GM23248 (cell line): ENCODE measurements around the gene PPFIA2. TPM values are rescaled to one million over a fixed set of nuclear protein-coding genes. Genes with fewer than 3 reads are reported as not detected.

Experiments used
- DNase-seq: peaks from one replicate; pipeline ENCODE4 v3.0.0-alpha.2; 2015
- H2AFZ ChIP-seq: fragments of 200-600 bp; sonication (generic); 2 replicates; pipeline ENCODE4 v1.6.1; 2016; ENCODE audit warnings: antibody characterized with exemption
- H3F3A ChIP-seq: fragments of 200-600 bp; sonication (generic); 2 replicates; pipeline ENCODE4 v1.6.1; 2016; ENCODE audit warnings: mild to moderate bottlenecking, antibody characterized with exemption, mixed run types; ENCODE audit not compliant: insufficient read depth
- H3K27ac ChIP-seq: fragments of 200-600 bp; sonication (generic); 2 replicates; pipeline ENCODE4 v1.5.1; 2016; ENCODE audit warnings: mild to moderate bottlenecking
- H3K27me3 ChIP-seq: fragments of 200-600 bp; sonication (generic); replicated peaks from 2 replicates; pipeline ENCODE4 v1.6.1; 2016; ENCODE audit warnings: mild to moderate bottlenecking; ENCODE audit not compliant: insufficient read depth
- H3K36me3 ChIP-seq: fragments of 200-600 bp; sonication (generic); 2 replicates; pipeline ENCODE4 v1.6.1; 2016; ENCODE audit warnings: low read depth, mild to moderate bottlenecking
- H3K4me1 ChIP-seq: fragments of 200-600 bp; sonication (generic); 2 replicates; pipeline ENCODE4 v1.6.1; 2016; ENCODE audit warnings: mild to moderate bottlenecking; ENCODE audit not compliant: insufficient read depth
- H3K4me2 ChIP-seq: fragments of 200-600 bp; sonication (generic); one replicate; pipeline ENCODE4 v1.6.1; 2016; ENCODE audit warnings: mild to moderate bottlenecking; ENCODE audit not compliant: unreplicated experiment
- H3K4me3 ChIP-seq: fragments of 200-600 bp; sonication (generic); 2 replicates; pipeline ENCODE4 v1.5.1; 2016; ENCODE audit warnings: mild to moderate bottlenecking
- H3K79me2 ChIP-seq: fragments of 200-600 bp; sonication (generic); 2 replicates; pipeline ENCODE4 v1.6.1; 2016; ENCODE audit warnings: mild to moderate bottlenecking; ENCODE audit not compliant: insufficient read depth
- H3K9ac ChIP-seq: fragments of 200-600 bp; sonication (generic); 2 replicates; pipeline ENCODE4 v1.6.1; 2016; ENCODE audit warnings: mild to moderate bottlenecking
- H3K9me2 ChIP-seq: fragments of 200-600 bp; sonication (generic); 2 replicates; pipeline ENCODE4 v1.6.1; 2016; ENCODE audit warnings: mixed run types, mild to moderate bottlenecking, moderate library complexity; ENCODE audit not compliant: insufficient read depth
- H3K9me3 ChIP-seq: fragments of 200-600 bp; sonication (generic); one replicate; pipeline ENCODE4 v1.6.1; 2017; ENCODE audit warnings: low read depth
- H4K20me1 ChIP-seq: fragments of 200-600 bp; sonication (generic); 2 replicates; pipeline ENCODE4 v1.6.0; 2016; ENCODE audit not compliant: insufficient read depth
- EZH2 ChIP-seq: fragments of 200-600 bp; sonication (generic); IDR thresholded peaks from 2 replicates; pipeline ENCODE4 v1.6.1; 2018; ENCODE audit warnings: antibody characterized with exemption, mild to moderate bottlenecking; ENCODE audit not compliant: insufficient read depth, poor library complexity, severe bottlenecking
- EZH2phosphoT487 ChIP-seq: fragments of 200-600 bp; sonication (generic); IDR thresholded peaks from 2 replicates; pipeline ENCODE4 v1.6.1; 2018; ENCODE audit warnings: antibody characterized with exemption, moderate library complexity, mild to moderate bottlenecking, low read depth; ENCODE audit not compliant: insufficient read depth
- WGBS, 2 experiments: methylation state at CpG; one replicate each; pipeline ENCODE4 v1.1.6; 2015 to 2017; ENCODE audit warnings: low lambda C conversion rate in 2 of 2, low coverage in 1 of 2; ENCODE audit errors: missing lambda C conversion rate in 2 of 2; 5-methylcytosine and 5-hydroxymethylcytosine counted together
- in situ Hi-C: fragments of 300-500 bp; cut with MboI; formaldehyde crosslinking; loops from 2 replicates; pipeline ENCODE4 v1.15.0; 2020
- polyA plus RNA-seq: library from polyadenylated mRNA; unstranded; fragments of >200 nt; fragmentation: Nextera tagmentation; extraction: Ambion mirVana; gene quantifications from 2 replicates; pipeline ENCODE4 v1.2.1, GENCODE V29; 2016
- total RNA-seq: library from RNA; depleted of rRNA; stranded (reverse); fragments of >200 nt; shearing (Covaris generic); gene quantifications from 2 replicates; pipeline ENCODE4 v1.2.3, GENCODE V29; 2014

PPFIA2 gene
- total and polyA plus RNA-seq, 2 experiments from 2014 or later: not detected

DNA sequence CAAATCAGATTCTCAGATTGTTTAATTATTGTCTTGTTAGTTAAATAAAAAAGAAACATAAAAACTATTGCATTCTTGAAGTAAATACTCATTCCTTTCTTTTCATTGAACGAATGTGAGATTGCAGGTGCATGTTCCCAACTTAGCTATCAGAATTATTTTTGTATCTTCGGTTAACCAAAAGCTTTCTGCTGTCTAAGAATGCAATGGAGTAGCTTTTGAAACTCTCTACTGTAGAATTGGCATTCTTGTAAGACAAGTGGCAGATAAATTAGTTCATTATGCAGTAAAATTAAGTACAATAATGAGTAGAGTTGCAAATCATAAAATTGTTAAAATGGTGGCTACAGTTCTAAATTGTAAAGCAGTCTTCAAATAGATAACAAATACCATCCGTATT, 383.2 kb downstream of the PPFIA2 start:
- no peaks in the 10 kb centered on the region for H3K9me3 ChIP-seq
- no peak overlapping the region for H3K27ac ChIP-seq
- WGBS, 2 experiments: 66 to 73% methylated on average over 3 of the region's 3 CpGs

DNA sequence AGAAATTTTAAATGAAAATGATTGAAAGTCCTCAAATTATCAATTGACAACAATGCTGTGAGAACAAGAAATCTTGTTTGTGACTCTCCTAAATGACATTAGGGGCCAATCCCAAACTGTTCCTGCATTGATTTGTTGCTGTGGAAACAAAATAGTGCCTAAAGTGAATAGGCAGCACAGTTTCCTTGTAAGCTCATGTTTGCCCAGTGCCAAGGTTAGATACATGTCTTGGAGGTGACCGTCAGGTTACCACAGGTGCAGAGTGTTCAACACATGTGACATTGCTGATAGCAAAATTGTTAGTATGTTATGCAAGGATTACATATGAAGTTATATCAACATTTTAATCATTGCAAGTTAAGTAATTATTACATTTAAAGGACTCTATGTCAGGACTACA, 388.7 kb downstream of the PPFIA2 start:
- no peaks in the 10 kb centered on the region for H3K4me1 ChIP-seq
- H3K9me2 ChIP-seq: no peaks in the 10 kb centered on the region
- DNase-seq: no peak
- WGBS, 2 experiments: 89 to 100% methylated on average over 1 of the region's 1 CpG
- H3K9ac ChIP-seq: no peak overlapping the region
- H3K27me3 ChIP-seq: no peaks in the 10 kb centered on the region
- H3K4me2 ChIP-seq: no peak overlapping the region
- no peak overlapping the region for H3K4me3 ChIP-seq
- no peaks in the 10 kb centered on the region for H4K20me1 ChIP-seq
- TF ChIP-seq EZH2phosphoT487: no peak
- no peaks in the 10 kb centered on the region for H3K79me2 ChIP-seq
- H3F3A ChIP-seq: no peaks in the 10 kb centered on the region
- no peak overlapping the region for H2AFZ ChIP-seq
- in situ Hi-C loops: no loop called here
- H3K36me3 ChIP-seq: no peaks in the 10 kb centered on the region
- H3K9me3 ChIP-seq: no peaks in the 10 kb centered on the region
- no peak overlapping the region for H3K27ac ChIP-seq

More for the DNA sequence above, 383.2 kb downstream of the PPFIA2 start:
- H3K4me3 ChIP-seq: no peak overlapping the region
- no peak overlapping the region for H3K9ac ChIP-seq
- H3K79me2 ChIP-seq: no peaks in the 10 kb centered on the region
- DNase-seq: no peak
- no peaks in the 10 kb centered on the region for H3K36me3 ChIP-seq
- no peaks in the 10 kb centered on the region for H3F3A ChIP-seq
- H2AFZ ChIP-seq: no peak overlapping the region
- in situ Hi-C loops: no loop called here
- TF ChIP-seq EZH2phosphoT487 (no peak), EZH2 (no peak)
- H3K4me2 ChIP-seq: no peak overlapping the region
- no peaks in the 10 kb centered on the region for H3K9me2 ChIP-seq
- H3K4me1 ChIP-seq: no peaks in the 10 kb centered on the region
- no peaks in the 10 kb centered on the region for H4K20me1 ChIP-seq
- no peaks in the 10 kb centered on the region for H3K27me3 ChIP-seq

DNA sequence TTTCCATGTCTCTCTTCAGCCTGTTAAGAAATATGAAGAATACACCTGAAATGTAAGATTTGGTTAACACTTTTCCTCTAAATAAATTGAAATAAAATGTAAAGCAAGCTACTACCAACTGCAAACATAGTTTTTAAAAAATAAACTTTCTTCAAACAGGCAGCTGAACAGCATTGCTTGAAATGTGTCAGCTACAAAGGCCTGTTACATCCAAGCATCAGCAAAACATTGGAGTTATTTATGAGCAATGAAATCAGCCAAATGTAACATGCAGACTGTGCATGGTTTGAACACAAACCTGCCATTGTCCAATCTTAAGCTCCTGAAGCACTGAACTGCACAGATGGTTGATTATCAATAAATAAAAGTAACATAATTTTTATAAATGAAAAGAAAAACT, 390.0 kb downstream of the PPFIA2 start:
- Histone ChIP-seq H2AFZ (no peak overlapping the region), H3K9me2 (no peaks in the 10 kb centered on the region), H3K9ac (no peak overlapping the region), H3K27ac (no peak overlapping the region), H3K27me3 (no peaks in the 10 kb centered on the region), H3K79me2 (no peaks in the 10 kb centered on the region), H3K4me3 (no peak overlapping the region), H3F3A (no peaks in the 10 kb centered on the region), H3K4me1 (no peaks in the 10 kb centered on the region), H3K4me2 (no peak overlapping the region), H3K36me3 (no peaks in the 10 kb centered on the region), H3K9me3 (no peaks in the 10 kb centered on the region), H4K20me1 (no peaks in the 10 kb centered on the region)
- in situ Hi-C loops: no loop called here
- TF ChIP-seq EZH2phosphoT487 (no peak), EZH2 (no peak)
- DNase-seq: no peak

DNA sequence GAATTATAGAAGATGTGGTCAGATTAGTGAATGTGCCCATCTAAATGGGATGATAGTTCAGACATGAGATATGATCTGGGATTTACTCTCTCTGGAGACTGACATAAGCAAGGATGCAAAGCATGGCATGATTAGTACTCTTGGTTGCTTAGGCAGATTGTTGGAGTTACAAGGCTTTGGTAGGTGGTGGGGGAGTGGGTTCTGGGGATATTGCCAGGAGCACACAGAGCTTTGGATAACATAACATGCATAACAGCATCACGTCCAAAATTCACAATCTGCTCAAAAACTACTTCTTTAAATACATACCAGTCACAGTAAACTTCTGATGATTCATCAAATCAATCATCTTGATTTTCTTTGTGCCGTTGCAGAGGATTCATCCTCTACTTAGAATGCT, 393.9 kb downstream of the PPFIA2 start:
- H3K4me2 ChIP-seq: no peak overlapping the region
- no peak for DNase-seq
- no peaks in the 10 kb centered on the region for H3K27me3 ChIP-seq
- no peaks in the 10 kb centered on the region for H3K9me3 ChIP-seq
- no peaks in the 10 kb centered on the region for H3F3A ChIP-seq
- 47 to 49% methylated on average over 2 of the region's 2 CpGs for WGBS, 2 experiments
- in situ Hi-C loops: no loop called here
- no peaks in the 10 kb centered on the region for H4K20me1 ChIP-seq
- no peaks in the 10 kb centered on the region for H3K9me2 ChIP-seq
- H2AFZ ChIP-seq: no peak overlapping the region
- no peak overlapping the region for H3K4me3 ChIP-seq
- no peak for TF ChIP-seq EZH2
- no peak for TF ChIP-seq EZH2phosphoT487
- H3K9ac ChIP-seq: no peak overlapping the region
- no peaks in the 10 kb centered on the region for H3K36me3 ChIP-seq
- no peak overlapping the region for H3K27ac ChIP-seq
- H3K79me2 ChIP-seq: no peaks in the 10 kb centered on the region
- no peaks in the 10 kb centered on the region for H3K4me1 ChIP-seq

DNA sequence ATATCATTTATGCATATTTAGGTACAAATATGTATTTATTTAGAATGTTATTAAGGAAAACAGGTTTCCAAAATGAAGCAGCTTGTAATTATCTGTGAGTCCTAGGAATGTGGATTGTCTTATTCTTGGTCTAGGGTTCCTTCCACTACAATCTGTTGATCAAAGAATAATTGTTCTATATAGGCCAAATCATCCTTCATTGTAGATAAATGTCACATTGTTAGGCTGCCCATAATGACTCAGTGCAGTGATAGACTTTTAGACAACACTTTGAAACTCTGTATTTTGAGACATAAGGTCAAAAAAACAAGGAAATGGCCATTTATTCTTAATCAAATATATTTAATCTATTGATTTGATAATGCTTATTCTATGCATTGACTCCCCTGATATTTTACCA, 398.2 kb downstream of the PPFIA2 start:
- Histone ChIP-seq H3K9me3 (no peaks in the 10 kb centered on the region), H3F3A (no peaks in the 10 kb centered on the region), H3K27me3 (no peaks in the 10 kb centered on the region), H3K9ac (no peak overlapping the region), H3K79me2 (no peaks in the 10 kb centered on the region), H3K36me3 (no peaks in the 10 kb centered on the region), H2AFZ (no peak overlapping the region), H3K27ac (no peak overlapping the region), H3K4me3 (no peak overlapping the region), H3K4me1 (no peaks in the 10 kb centered on the region), H4K20me1 (no peaks in the 10 kb centered on the region), H3K4me2 (no peak overlapping the region), H3K9me2 (no peaks in the 10 kb centered on the region)
- DNase-seq: no peak
- in situ Hi-C loops: no loop called here
- TF ChIP-seq EZH2phosphoT487 (no peak), EZH2 (no peak)
